Gastroesophageal sphincter (tissue), 4 donors: Measurements from ENCODE around the gene MAFF. TPM values are rescaled to one million over a fixed set of nuclear protein-coding genes. Genes with fewer than 3 reads are reported as not detected.

Experiments used
- small RNA-seq, 4 donors: library from RNA; depleted of rRNA; stranded (forward); fragments of <200 nt; gene quantifications; one replicate each; pipeline ENCODE3, GENCODE V24; 2016
- total RNA-seq, 4 donors: library from RNA; depleted of rRNA; stranded (reverse); fragments of >200 nt; gene quantifications; one replicate each; pipeline ENCODE4 v1.1.0, GENCODE V29; 2016

Gene MAFF
- total RNA-seq, 4 donors from 2014 or later: 21.2 to 93.7 (median 51.2) TPM

Small RNA genes within 50 kb of the gene (small RNA-seq; reads per million reads assigned to genes)
- 0 reads per million in 4 donors for gene RN7SL704P

Other genes with a start within 250 kb of the MAFF start
- gene C22orf23, start 248.4 kb upstream of the MAFF start, total RNA-seq: under 1 TPM in 2 of 4 donors, not detected in 2; 0.31 to 0.40 TPM
- 10 to 100 TPM; 41.4 to 79.5 (median 72.0) TPM for gene POLR2F, start 248.3 kb upstream of the MAFF start, total RNA-seq
- 10 to 100 TPM in 1 of 4 donors, 1 to 10 TPM in 3; 6.9 to 16.0 (median 9.2) TPM for gene SOX10, start 217.4 kb upstream of the MAFF start, total RNA-seq
- 10 to 100 TPM; 20.3 to 35.3 (median 25.7) TPM for gene PICK1, start 144.6 kb upstream of the MAFF start, total RNA-seq
- not detected for gene SLC16A8, start 117.8 kb upstream of the MAFF start, total RNA-seq
- under 1 TPM in 1 of 4 donors, not detected in 3; 0.58 TPM for gene BAIAP2L2, start 91.3 kb upstream of the MAFF start, total RNA-seq
- 10 to 100 TPM in 3 of 4 donors, 1 to 10 TPM in 1; 4.4 to 30.5 (median 22.0) TPM for gene PLA2G6, start 20.2 kb upstream of the MAFF start, total RNA-seq
- 100 to 1,000 TPM in 1 of 4 donors, 10 to 100 TPM in 3; 52.0 to 108 (median 64.9) TPM for gene TMEM184B, start 71.0 kb downstream of the MAFF start, total RNA-seq
- 10 to 100 TPM; 70.3 to 90.3 (median 80.0) TPM for gene CSNK1E, start 115.4 kb downstream of the MAFF start, total RNA-seq